ENCODE measurements around the gene RO60.

GRCh38 chr1:193105821-193106177, 46.4 kb downstream of the RO60 start:
- no peak for TF ChIP-seq CTCF (conservative IDR thresholded peaks at IDR 0.05; ENCODE audit: low read depth, low read length)
- no peak for TF ChIP-seq EZH2 (IDR thresholded peaks at IDR 0.05; ENCODE audit: low read length, unreplicated experiment)
- no peak for TF ChIP-seq EZH2phosphoT487 (IDR thresholded peaks at IDR 0.05; ENCODE audit: borderline replicate concordance, low read length)
